Epithelial cell of esophagus (primary cell): ENCODE measurements around the gene ZNF197.

Experiments used
- DNase-seq: peaks from one replicate; pipeline ENCODE4 v3.0.0; 2010; ENCODE audit warnings: low read depth
- H3K4me3 ChIP-seq: 2 replicates; pipeline ENCODE4 v1.5.1; 2011; ENCODE audit warnings: mild to moderate bottlenecking, low read length, control low read depth
- CTCF ChIP-seq: IDR thresholded peaks from 2 replicates; pipeline ENCODE4 v1.5.1; 2011; ENCODE audit warnings: low read depth, mild to moderate bottlenecking, low read length, control low read depth, inconsistent platforms; ENCODE audit not compliant: insufficient read depth; ENCODE audit errors: missing control alignments

The ZNF197 gene

GRCh38 chr3:44601749-44602148, 23.1 kb upstream of the ZNF197 start:
- TF ChIP-seq CTCF: no peak
- H3K4me3 ChIP-seq: no peak overlapping the region
- no peak for DNase-seq

- no peak overlapping the region for H3K4me3 ChIP-seq
- TF ChIP-seq CTCF: no peak
- no peak for DNase-seq
Observed at GRCh38 chr3:44612678-44613077, 12.2 kb upstream of the ZNF197 start.

- H3K4me3 ChIP-seq: no peak overlapping the region
- DNase-seq: no peak
Observed at GRCh38 chr3:44628716-44629115, 3.9 kb downstream of the ZNF197 start.

GRCh38 chr3:44632193-44632592, 7.4 kb downstream of the ZNF197 start:
- no peak for DNase-seq
- no peak overlapping the region for H3K4me3 ChIP-seq
- no peak for TF ChIP-seq CTCF

More at GRCh38 chr3:44628716-44629115, 3.9 kb downstream of the ZNF197 start:
- TF ChIP-seq CTCF: no peak

GRCh38 chr3:44642337-44642736, 17.5 kb downstream of the ZNF197 start:
- TF ChIP-seq CTCF: no peak
- no peak overlapping the region for H3K4me3 ChIP-seq
- DNase-seq: no peak

GRCh38 chr3:44643024-44643423, 18.2 kb downstream of the ZNF197 start:
- no peak for TF ChIP-seq CTCF
- H3K4me3 ChIP-seq: no peak overlapping the region
- DNase-seq: no peak

GRCh38 chr3:44647771-44648170, 22.9 kb downstream of the ZNF197 start:
- no peak overlapping the region for H3K4me3 ChIP-seq
- no peak for DNase-seq
- TF ChIP-seq CTCF: no peak
